GM12873 (cell line): ENCODE measurements around the gene ZNF608.

Experiments
- CTCF ChIP-seq: IDR thresholded peaks from 2 replicates; pipeline ENCODE4 v1.5.1; 2012; ENCODE audit warnings: low read depth, mild to moderate bottlenecking, moderate library complexity, low read length, control low read depth; ENCODE audit not compliant: insufficient read depth; ENCODE audit errors: missing control alignments

ZNF608 gene

GRCh38 chr5:124742983-124743601 lies 3.3 kb downstream of the ZNF608 start:
- TF ChIP-seq CTCF: no peak

GRCh38 chr5:124742521-124742920 lies 3.9 kb downstream of the ZNF608 start:
- TF ChIP-seq CTCF: no peak

GRCh38 chr5:124741711-124742496 lies 4.5 kb downstream of the ZNF608 start:
- no peak for TF ChIP-seq CTCF

GRCh38 chr5:124740991-124741583 lies 5.4 kb downstream of the ZNF608 start:
- no peak for TF ChIP-seq CTCF

- TF ChIP-seq CTCF: no peak
Observed at GRCh38 chr5:124740071-124740470, 6.4 kb downstream of the ZNF608 start.

- TF ChIP-seq CTCF: no peak
Observed at GRCh38 chr5:124739634-124740025, 6.8 kb downstream of the ZNF608 start.

- TF ChIP-seq CTCF: no peak
Observed at GRCh38 chr5:124738681-124739633, 7.5 kb downstream of the ZNF608 start.
